Inferior parietal cortex (tissue), 1 donor: ENCODE measurements around the gene AXIN1.
"Not testable (repeated sequence)": the region's sequence is repeated elsewhere in the genome, so short reads cannot be mapped to it uniquely, and the experiment has no call there.

ENCODE experiments used
- DNase-seq: peaks from one replicate; pipeline ENCODE4 v3.0.0-alpha.2; 2016; ENCODE audit errors: extremely low spot score

Gene AXIN1

DNA sequence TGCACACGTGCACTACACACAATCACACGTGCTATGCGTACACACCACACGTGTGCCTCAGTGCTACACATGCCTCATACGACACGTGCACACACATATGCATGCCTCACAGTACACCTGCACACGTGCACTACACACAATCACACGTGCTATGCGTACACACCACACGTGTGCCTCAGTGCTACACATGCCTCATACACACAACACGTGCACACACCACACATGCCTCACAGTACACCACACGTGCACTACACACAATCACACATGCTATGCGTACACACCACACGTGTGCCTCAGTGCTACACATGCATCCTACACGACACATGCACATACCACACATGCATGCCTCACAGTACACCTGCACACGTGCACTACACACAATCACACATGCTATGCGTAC lies 85.0 kb downstream of the AXIN1 start:
- not testable (repeated sequence) for DNase-seq

DNA sequence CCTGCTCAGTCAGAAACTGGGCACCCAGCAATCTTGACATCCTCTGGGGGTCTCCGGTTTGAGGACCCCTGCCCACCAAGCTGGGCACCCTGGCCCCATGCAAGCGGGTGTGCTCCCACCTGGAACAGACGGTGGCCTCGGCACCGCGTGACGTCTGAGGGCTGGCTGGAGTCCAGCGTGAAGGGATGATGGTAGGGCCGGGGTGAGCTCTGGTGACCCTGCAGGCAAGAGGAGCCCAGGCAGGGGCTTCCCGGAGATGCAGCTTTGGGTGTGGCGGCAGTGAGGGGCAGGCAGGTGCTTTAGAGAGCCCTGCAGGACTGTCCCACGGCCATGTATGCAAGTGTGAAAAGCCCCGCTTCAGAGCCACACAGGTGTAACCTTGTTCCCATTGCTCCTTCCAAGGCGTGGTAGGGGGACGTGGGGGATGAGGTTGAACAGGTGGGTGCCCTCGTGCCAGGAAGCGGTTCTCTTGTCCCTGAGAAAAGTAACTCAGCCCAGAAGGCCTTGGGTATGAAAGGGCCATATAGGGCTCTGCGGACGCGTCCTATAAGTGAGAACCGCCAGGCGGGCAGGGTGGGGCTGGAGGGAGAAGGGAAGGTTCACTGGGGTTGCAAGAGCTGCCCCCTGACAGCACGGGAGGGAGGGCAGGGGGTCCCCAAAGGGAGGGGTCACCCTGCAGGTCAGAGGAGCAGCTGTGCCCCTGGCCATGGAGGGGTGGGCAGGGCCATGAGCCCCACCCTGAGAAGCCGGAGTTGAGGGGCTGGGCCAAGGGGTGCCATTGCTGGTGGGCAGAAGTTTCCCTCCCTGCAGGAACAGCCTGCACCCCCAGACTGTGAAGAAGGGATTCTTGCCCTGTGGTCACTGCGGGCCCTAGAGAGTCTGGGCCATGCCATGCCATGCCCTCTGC lies 86.0 kb downstream of the AXIN1 start:
- DNase-seq, result no peak

DNA sequence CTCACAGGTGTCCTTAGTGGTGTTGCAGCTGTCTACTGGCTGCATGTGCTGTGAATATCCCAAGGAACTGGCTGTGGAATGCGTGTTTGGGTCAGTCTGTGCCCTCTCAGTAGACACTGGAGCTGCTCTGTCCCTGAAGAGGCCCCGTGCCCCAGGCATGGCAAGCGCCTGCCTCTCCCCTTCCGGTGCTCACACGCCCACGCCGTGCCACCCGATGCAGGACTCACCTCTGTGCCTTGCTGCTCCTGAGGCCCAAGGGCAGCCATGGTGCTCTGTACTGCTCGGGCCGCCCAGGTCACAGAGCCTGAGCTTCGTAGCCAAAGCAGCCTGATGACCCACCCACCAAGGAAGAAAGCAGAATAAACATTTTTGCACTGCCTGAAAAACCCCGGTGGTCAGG lies 86.8 kb downstream of the AXIN1 start:
- no peak for DNase-seq

DNA sequence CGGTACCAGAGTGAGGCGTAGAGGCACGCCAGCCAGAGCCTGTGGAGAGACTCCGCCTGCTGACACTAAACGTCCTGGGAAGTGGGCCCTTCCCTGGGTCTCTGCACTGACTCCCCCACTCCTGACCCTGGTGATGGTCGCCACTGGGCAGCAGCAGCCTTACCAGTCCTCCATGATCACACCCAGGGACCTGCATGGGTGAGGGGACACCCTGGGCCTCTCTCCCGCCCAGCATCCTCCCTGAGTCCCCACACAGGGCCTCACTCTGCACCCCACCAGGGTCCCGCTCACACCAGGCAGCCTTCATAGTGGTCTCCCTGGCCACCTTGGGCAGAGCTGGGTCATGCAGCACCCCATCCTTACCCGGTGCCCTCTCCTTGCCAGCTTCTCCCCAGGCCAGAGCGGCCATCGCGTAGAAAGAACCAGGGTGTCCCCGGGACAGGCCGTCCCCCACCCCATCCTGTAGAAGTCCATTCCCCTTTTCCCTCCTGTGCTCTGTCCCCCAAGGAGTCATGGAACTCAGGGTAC lies 87.5 kb downstream of the AXIN1 start:
- DNase-seq, result no peak

GRCh38 chr16:264440-264951 lies 88.0 kb downstream of the AXIN1 start:
- DNase-seq, result no peak

- no peak for DNase-seq
Observed at GRCh38 chr16:263944-264343, 88.6 kb downstream of the AXIN1 start.

- no peak for DNase-seq
Observed at GRCh38 chr16:263182-263774, 89.2 kb downstream of the AXIN1 start.

GRCh38 chr16:262121-262745 lies 90.3 kb downstream of the AXIN1 start:
- DNase-seq, result no peak

GRCh38 chr16:261031-261691 lies 91.4 kb downstream of the AXIN1 start:
- DNase-seq, result no peak

DNA sequence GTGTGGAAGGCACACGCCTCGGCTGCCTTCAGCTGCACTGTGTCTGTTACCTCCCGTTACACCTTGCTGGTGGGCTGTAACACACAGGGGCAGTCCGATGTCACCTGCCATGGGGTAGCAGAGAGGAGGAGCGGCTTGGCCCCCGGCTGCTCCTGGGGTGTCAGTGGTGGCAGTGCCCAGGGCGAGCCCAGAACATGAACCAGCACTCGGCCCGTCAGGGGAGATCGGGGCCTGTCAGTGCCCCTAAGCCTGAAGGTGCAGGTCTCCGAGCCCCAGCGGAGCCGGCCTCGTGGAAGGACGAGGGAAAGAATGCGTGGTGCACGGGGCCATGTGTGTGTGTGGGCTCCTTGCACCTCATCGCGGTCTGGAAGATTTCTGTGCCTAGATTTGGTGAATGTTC lies 92.2 kb downstream of the AXIN1 start:
- DNase-seq, result no peak

DNA sequence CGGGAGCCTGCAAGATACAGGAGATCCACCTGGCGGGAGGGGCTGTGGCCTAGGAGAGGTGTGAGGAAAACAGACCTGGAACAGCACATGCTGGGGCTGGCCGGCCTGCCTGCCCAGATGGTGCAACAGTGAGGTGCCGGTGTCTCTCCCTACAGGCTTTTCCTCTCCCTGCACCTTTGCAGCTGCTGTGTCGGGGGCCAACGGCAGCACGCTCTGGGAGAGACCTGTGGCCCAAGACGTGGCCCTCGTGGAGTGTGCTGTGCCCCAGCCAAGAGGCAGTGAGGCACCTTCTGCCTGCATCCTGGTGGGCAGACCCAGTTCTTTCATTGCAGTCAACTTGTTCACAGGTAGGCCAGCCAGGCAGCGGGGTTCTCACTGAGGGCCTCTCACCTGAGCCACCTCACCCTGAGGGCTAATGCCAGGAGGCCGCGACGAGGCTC lies 92.7 kb downstream of the AXIN1 start:
- no peak for DNase-seq

GRCh38 chr16:259226-259625 lies 93.3 kb downstream of the AXIN1 start:
- DNase-seq, result no peak

DNA sequence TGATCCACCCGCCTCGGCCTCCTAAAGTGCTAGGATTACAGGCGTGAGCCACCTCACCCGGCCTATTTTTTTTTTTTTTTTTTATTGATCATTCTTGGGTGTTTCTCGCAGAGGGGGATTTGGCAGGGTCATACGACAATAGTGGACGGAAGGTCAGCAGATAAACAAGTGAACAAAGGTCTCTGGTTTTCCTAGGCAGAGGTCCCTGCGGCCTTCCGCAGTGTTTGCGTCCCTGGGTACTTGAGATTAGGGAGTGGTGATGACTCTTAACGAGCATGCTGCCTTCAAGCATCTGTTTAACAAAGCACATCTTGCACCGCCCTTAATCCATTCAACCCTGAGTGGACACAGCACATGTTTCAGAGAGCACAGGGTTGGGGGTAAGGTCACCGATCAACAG lies 94.4 kb downstream of the AXIN1 start:
- DNase-seq, result not testable (repeated sequence)

DNA sequence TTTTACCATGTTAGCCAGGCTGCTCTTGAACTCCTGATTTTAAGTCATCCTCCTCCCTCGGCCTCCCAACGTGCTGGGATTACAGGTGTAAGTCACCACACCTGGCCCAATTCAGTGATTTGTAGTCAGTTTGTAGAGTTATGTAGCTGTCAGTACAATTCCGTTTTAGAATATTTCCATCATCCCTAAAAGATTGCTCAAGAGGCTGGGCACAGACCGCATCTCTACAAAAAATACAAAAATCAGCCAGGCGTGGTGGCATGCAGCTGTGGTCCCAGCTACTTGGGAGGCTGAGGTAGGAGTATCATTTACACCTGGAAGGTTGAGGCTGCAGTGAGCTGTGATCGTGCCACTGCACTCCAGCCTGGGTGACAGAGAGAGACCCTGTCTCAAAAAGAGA lies 97.3 kb downstream of the AXIN1 start:
- no peak for DNase-seq

DNA sequence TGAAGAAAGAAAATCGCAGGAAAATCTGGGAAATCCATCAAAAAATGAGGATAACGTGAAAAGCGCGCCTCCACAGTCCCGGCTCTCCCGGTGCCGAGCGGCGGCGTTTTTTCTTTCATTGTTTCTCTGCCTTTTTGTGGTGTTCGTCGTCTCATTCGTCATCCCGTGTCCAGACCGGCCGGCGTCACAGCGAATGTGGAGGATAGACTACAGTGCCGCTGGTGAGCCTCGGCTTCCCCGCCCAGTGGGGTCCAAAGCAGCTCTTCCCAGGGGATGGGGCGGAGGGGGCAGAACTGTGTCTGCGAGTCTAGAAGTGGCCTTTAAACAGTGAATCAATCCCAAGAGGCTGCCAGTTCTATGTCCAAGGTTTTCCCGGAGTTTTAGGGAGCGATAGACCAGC lies 98.1 kb downstream of the AXIN1 start:
- no peak for DNase-seq

- DNase-seq, result no peak
Observed at GRCh38 chr16:253833-254232, 98.7 kb downstream of the AXIN1 start.

- DNase-seq, result no peak
Observed at GRCh38 chr16:252366-253337, 99.9 kb downstream of the AXIN1 start.

DNA sequence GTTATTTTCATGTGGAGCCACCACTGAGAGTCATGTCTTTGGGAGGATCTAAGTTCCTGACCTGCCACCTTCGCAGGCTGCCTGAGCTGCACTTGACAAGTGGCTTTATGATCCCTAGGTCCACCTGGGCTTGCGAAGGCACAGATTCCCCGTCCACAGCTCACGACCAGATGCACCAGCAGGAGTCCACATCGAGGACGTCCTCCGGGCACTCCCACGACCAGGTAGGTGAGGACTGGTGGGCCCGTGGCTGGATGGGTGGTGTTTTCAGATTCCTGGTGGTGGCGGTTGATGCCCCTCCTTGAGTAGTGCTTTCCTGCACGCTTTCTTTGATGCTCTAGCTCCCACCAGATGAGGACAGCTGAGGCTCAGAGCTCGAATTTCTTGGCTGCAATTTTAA lies 103.1 kb downstream of the AXIN1 start:
- no peak for DNase-seq

- DNase-seq, result no peak
Observed at GRCh38 chr16:247027-247426, 105.5 kb downstream of the AXIN1 start.

GRCh38 chr16:245105-245504 lies 107.4 kb downstream of the AXIN1 start:
- no peak for DNase-seq

DNA sequence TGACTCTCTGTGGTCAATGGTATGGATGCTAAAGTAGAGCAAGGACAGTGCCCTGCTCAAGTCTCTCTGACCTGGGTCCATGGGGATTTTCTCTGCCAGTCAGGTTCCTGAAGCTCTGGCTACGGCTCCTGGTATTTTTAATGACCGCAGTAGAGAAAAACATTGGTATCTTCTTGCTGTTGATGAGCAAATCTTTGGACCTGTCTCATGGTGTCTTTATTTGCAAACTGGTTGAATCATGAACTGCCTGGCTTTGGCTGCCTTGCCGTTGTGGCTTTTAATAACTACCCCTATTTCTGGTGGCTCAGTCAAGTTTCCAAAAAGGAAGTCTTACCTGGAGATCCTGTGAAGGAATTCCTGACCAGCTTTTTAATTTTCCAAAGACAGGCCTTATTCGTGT lies 109.2 kb downstream of the AXIN1 start:
- DNase-seq, result no peak
